Activated T-cell treated with anti-CD3 and anti-CD28 coated beads for 4 hours (primary cell): ENCODE data around the gene ZNF679.
A peak's percentile ranks its signal among the peaks of the same experiment; 100 is the strongest.
"Not testable (repeated sequence)": the region's sequence is repeated elsewhere in the genome, so short reads cannot be mapped to it uniquely, and the experiment has no call there.

ENCODE experiments used
- DNase-seq: peaks from one replicate; pipeline ENCODE4 v3.0.0-alpha.2; 2020

ZNF679 gene

DNA sequence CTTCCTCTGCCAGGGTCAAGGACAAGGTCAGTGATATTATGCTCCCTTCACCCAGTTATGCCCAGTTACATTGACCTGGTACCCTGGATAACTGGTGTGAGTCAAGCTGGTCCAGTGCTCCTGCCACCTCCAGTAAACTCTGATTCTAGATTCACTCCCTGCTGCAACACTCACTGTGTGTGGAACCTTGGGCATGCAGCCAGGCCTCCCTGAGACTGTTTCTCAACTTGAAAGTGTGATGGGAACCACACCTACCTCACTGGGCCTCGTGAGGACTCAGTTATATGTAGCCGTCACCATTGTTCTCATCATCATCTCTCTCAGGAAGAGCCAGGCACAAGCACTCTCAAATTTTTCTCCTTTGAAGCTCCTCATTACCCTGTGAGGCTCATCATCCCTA, 84.6 kb downstream of the ZNF679 start:
- no peak for DNase-seq

- DNase-seq = peak; percentile 77
Measured at GRCh38 chr7:64313740-64314491, 85.6 kb downstream of the ZNF679 start, which contains the start of gene ZNF736. Gene ZNF736 (plus strand): TSS chr7:64313961. CDS start chr7:64314151, 190 bp downstream.

GRCh38 chr7:64314566-64314965, 86.3 kb downstream of the ZNF679 start:
- no peak for DNase-seq

DNA sequence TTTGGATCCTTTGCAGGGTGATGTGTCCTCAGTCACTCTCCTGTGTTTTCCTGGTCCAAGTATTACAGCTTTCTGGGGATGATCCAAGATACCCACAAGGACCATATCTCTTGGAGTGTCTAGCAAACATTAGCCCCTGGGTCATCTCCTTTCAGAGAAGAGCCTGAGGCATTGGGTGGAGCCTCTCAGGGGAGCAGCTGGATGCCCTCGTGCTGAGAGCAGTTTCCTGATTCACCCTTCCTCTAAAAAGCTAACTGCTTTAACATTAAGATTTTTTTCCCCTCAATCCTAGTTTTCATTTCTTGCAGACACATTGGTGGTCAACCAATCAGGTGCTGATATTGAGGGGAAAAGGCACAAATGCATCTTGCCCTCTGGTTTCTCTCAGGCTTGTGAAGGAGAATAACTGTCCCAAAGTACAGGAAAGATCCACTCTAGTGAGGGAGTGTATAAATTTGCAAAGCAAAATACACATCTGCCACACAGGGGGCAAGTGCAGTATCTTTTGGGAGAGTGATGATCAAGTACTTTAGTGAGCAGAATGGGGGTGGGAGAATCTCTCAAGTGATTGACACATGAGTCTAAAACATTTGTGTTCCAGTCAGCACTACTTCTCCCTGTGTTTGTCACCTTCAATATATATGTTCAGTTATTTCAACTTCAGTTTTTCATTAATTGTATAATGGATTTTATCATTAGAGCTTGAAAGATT, 87.9 kb downstream of the ZNF679 start:
- DNase-seq = not testable (repeated sequence)
